ENCODE data around the gene PTPRM. TPM values are rescaled to one million over a fixed set of nuclear protein-coding genes. Genes with fewer than 3 reads are reported as not detected.

Gene PTPRM
- total and polyA plus RNA-seq, 2 experiments from 2014 or later = 1.6 to 5.3 TPM

- ATAC-seq = no peak
- H3K36me3 Mint-ChIP-seq (ENCODE audit: low read depth) = no peaks in the 10 kb centered on the region
- no peaks in the 10 kb centered on the region for H3F3A ChIP-seq (replicated peaks; ENCODE audit: low read depth)
- H3K4me1 Mint-ChIP-seq = no peaks in the 10 kb centered on the region
- H2AFZ ChIP-seq = no peak overlapping the region
- no peak overlapping the region for H3K4me2 ChIP-seq
- no peaks in the 10 kb centered on the region for H3K27me3 ChIP-seq (ENCODE audit: insufficient read depth)
- no peaks in the 10 kb centered on the region for H3K36me3 ChIP-seq (ENCODE audit: insufficient read depth)
- no peak overlapping the region for H3K27ac Mint-ChIP-seq
- no peaks in the 10 kb centered on the region for H3K9me2 ChIP-seq (ENCODE audit: insufficient read depth)
- H3K27me3 Mint-ChIP-seq (ENCODE audit: insufficient read depth, low read depth, poor library complexity) = no peaks in the 10 kb centered on the region
- H3K27ac ChIP-seq (ENCODE audit: low read depth) = no peak overlapping the region
- H3K4me1 ChIP-seq (ENCODE audit: insufficient read depth) = no peaks in the 10 kb centered on the region
- H3K79me2 ChIP-seq (replicated peaks; ENCODE audit: insufficient read depth) = no peaks in the 10 kb centered on the region
- no peak for TF ChIP-seq REST (IDR thresholded peaks at IDR 0.05; ENCODE audit: unreplicated experiment)
- TF ChIP-seq ZNF462 (CRISPR knock-in tag; IDR thresholded peaks at IDR 0.05) = no peak
- TF ChIP-seq EZH2 (IDR thresholded peaks at IDR 0.05; ENCODE audit: low read depth, unreplicated experiment) = no peak
- H3K9me3 Mint-ChIP-seq = no peaks in the 10 kb centered on the region
- no peak overlapping the region for H3K4me3 ChIP-seq
- H3K4me3 Mint-ChIP-seq = no peak overlapping the region
- H4K20me1 ChIP-seq (replicated peaks; ENCODE audit: insufficient read depth) = no peaks in the 10 kb centered on the region
- DNase-seq (ENCODE audit: low spot score) = no peak
Observed at GRCh38 chr18:8303151-8303755, 736.1 kb downstream of the PTPRM start.
